Stimulated activated CD4-positive, alpha-beta T cell treated with anti-CD3 and anti-CD28 coated beads, Interleukin-12 subunit alpha, Interleukin-12 subunit beta, amount 100 ng/mL, for 4 hours (primary cell): ENCODE measurements around the gene PDYN.

Experiments used
- DNase-seq: peaks from one replicate; pipeline ENCODE4 v3.0.0-alpha.2; 2020

Gene PDYN

GRCh38 chr20:1931830-1932229, 62.0 kb downstream of the PDYN start:
- no peak for DNase-seq

DNA sequence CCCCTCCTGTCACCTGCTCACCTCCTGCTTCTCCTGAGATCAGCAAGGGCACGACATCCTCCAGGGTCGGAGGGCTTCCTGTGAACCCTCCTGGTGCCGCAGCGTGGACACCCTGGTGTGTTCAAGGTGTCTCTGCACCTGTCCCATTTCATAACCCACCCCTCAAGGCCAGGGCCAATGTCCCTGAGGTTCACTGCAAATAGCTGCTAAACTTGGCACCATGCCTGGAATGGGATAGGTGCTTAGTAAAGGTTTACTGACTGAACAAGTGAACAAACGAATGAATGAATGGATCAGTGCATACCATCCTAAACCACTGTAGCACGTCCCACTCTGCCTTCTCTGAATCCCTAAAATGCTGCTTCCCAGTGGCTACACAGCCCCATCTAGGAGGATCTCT, 63.7 kb downstream of the PDYN start:
- DNase-seq, result no peak

DNA sequence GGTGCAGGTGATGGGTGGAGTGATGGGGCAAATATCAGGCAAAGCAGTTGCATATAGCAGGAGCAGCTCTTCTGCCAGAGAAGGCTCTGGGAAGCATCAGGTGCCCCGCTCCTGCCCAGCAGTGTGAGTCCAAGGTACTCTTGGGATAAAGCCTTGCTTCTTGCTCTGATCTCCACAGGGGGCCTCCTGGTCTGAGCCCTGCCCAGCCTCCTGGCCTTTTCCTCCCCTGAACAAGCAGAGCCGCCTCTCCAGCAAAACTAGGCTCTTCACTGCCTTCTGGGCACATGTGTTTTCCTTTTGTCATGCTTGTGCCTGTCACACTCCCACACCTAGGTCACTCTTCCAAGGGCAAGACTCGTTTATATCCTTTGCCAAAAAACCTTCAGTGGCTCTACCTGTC, 64.4 kb downstream of the PDYN start:
- DNase-seq, result no peak

DNA sequence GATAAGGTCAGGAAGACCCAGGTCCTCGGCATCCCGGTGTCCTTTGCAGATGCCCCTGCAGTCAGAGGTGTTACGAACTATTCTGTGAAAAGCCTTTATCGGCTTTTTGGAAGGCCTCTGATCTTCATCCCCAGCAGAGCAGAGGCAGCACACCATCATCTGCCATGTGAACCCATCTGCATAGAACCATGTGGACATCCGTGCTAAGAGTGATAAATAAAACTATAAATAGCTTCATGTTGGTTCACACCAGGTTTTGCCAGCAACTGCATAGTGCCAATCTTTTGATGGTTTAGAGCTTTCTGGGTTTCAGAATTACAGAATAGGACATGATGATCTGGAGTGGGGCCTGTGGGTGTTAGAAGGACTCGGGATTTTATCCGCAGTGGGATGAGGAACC, 65.1 kb downstream of the PDYN start:
- no peak for DNase-seq
